IMR-90 (cell line): ENCODE measurements around the gene TMEM218. TPM values are rescaled to one million over a fixed set of nuclear protein-coding genes. Genes with fewer than 3 reads are reported as not detected.

Experiments
- ATAC-seq: fragments of 200-7000 bp; cut with Tn5 transposase; 2 replicates; pipeline ENCODE4 v1.9.1; 2020; ENCODE audit warnings: low read depth, mild to moderate bottlenecking, moderate library complexity
- BruUV-seq: library from RNA; stranded (reverse); fragments of 400-500 nt; replicated peaks from 2 replicates; lab custom pipeline; 2021; lab: Mats Ljungman, UMichigan
- CTCF ChIA-PET: fragments of 300-600 bp; formaldehyde crosslinking; extraction: SDS; loops from one replicate; lab custom pipeline; 2021; ENCODE audit warnings: antibody characterized with exemption; lab: Yijun Ruan, JAX
- POLR2A ChIA-PET: fragments of 300-600 bp; sonication (Branson Sonifier 250); formaldehyde crosslinking; loops from one replicate; lab custom pipeline; 2022; ENCODE audit warnings: antibody characterized with exemption; ENCODE audit not compliant: unreplicated experiment; lab: Charles Lee
- DNase-seq: peaks from one replicate; pipeline ENCODE4 v3.0.0; 2013
- H2AFZ ChIP-seq: replicated peaks from 2 replicates; pipeline ENCODE3; 2013; ENCODE audit warnings: low read length, mild to moderate bottlenecking; ENCODE audit not compliant: poor library complexity
- H2AK5ac ChIP-seq: 2 replicates; pipeline ENCODE4 v1.6.1; 2013; ENCODE audit warnings: low read depth, low read length, inconsistent platforms
- H2AK9ac ChIP-seq: replicated peaks from 2 replicates; pipeline ENCODE3; 2013; ENCODE audit warnings: mild to moderate bottlenecking, low read depth, low read length, moderate library complexity; ENCODE audit not compliant: poor library complexity
- H2BK120ac ChIP-seq: 2 replicates; pipeline ENCODE4 v1.6.1; 2013; ENCODE audit warnings: low read depth, low read length, inconsistent platforms
- H2BK15ac ChIP-seq: 3 replicates; pipeline ENCODE4 v1.6.1; 2013; ENCODE audit warnings: low read depth, low read length, inconsistent platforms
- H2BK20ac ChIP-seq: 2 replicates; pipeline ENCODE4 v1.6.1; 2013; ENCODE audit warnings: low read depth, mild to moderate bottlenecking, inconsistent platforms, low read length, moderate library complexity
- H2BK5ac ChIP-seq: 2 replicates; pipeline ENCODE4 v1.6.1; 2013; ENCODE audit warnings: mild to moderate bottlenecking, low read depth, low read length, inconsistent platforms; ENCODE audit not compliant: poor library complexity, severe bottlenecking
- H3K14ac ChIP-seq: replicated peaks from 2 replicates; pipeline ENCODE4 v1.6.1; 2013; ENCODE audit warnings: low read depth, low read length, inconsistent platforms
- H3K18ac ChIP-seq: 2 replicates; pipeline ENCODE4 v1.6.1; 2013; ENCODE audit warnings: low read depth, low read length, control low read depth
- H3K23ac ChIP-seq: 2 replicates; pipeline ENCODE4 v1.6.1; 2013; ENCODE audit warnings: low read depth, low read length, inconsistent platforms
- H3K27ac ChIP-seq: 2 replicates; pipeline ENCODE4 v1.5.1; 2013; ENCODE audit warnings: mild to moderate bottlenecking, control low read depth, low read length; ENCODE audit not compliant: insufficient read depth
- H3K27me3 ChIP-seq: 2 replicates; pipeline ENCODE4 v1.6.1; 2013; ENCODE audit warnings: low read length; ENCODE audit not compliant: control insufficient read depth, insufficient read depth
- H3K36me3 ChIP-seq: 2 replicates; pipeline ENCODE4 v1.6.1; 2013; ENCODE audit warnings: low read length, mixed read lengths; ENCODE audit not compliant: control insufficient read depth, insufficient read depth
- H3K4ac ChIP-seq: 2 replicates; pipeline ENCODE4 v1.6.1; 2013; ENCODE audit warnings: low read depth, low read length, inconsistent platforms
- H3K4me1 ChIP-seq: 2 replicates; pipeline ENCODE4 v1.6.1; 2013; ENCODE audit warnings: low read length, mixed read lengths; ENCODE audit not compliant: control insufficient read depth, insufficient read depth
- H3K4me2 ChIP-seq: 2 replicates; pipeline ENCODE4 v1.6.1; 2013; ENCODE audit warnings: low read depth, mild to moderate bottlenecking, control low read depth, low read length, moderate library complexity
- H3K4me3 ChIP-seq: 2 replicates; pipeline ENCODE4 v1.5.1; 2013; ENCODE audit warnings: low read depth, mild to moderate bottlenecking, control low read depth, low read length, moderate library complexity; ENCODE audit not compliant: insufficient read depth
- H3K56ac ChIP-seq: 2 replicates; pipeline ENCODE4 v1.6.1; 2013; ENCODE audit warnings: low read length, inconsistent platforms; ENCODE audit not compliant: insufficient read depth; ENCODE audit errors: extremely low read depth
- H3K79me1 ChIP-seq, 2 experiments: 2 replicates each; pipeline ENCODE4 v1.6.1; 2013; ENCODE audit warnings: low read length in 2 of 2, inconsistent platforms in 1 of 2, low read depth in 1 of 2
- H3K9ac ChIP-seq: 2 replicates; pipeline ENCODE4 v1.6.1; 2013; ENCODE audit warnings: low read depth, low read length, control low read depth
- H3K9me1 ChIP-seq: 2 replicates; pipeline ENCODE4 v1.6.1; 2013; ENCODE audit warnings: low read length, inconsistent platforms; ENCODE audit not compliant: insufficient read depth
- H3K9me3 ChIP-seq: 2 replicates; pipeline ENCODE4 v1.6.1; 2013; ENCODE audit warnings: low read length; ENCODE audit not compliant: control insufficient read depth, insufficient read depth
- H4K20me1 ChIP-seq: 2 replicates; pipeline ENCODE4 v1.6.1; 2013; ENCODE audit warnings: low read length, inconsistent platforms; ENCODE audit not compliant: insufficient read depth
- H4K5ac ChIP-seq: 2 replicates; pipeline ENCODE4 v1.6.1; 2013; ENCODE audit warnings: mild to moderate bottlenecking, low read depth, low read length, control low read depth
- H4K8ac ChIP-seq, 2 experiments: 2 replicates each; pipeline ENCODE4 v1.6.1; 2013; ENCODE audit warnings: low read depth in 2 of 2, low read length in 2 of 2, control low read depth in 1 of 2, inconsistent platforms in 1 of 2
- H4K91ac ChIP-seq: 2 replicates; pipeline ENCODE4 v1.6.1; 2013; ENCODE audit warnings: low read depth, low read length, inconsistent platforms; ENCODE audit not compliant: insufficient read depth
- BHLHE40 ChIP-seq: fragments of 150-350 bp; IDR thresholded peaks from 2 replicates; pipeline ENCODE4 v1.6.1; 2016; ENCODE audit warnings: mild to moderate bottlenecking, low read depth, low read length
- CEBPB ChIP-seq: IDR thresholded peaks from 2 replicates; pipeline ENCODE4 v1.6.1; 2012; ENCODE audit warnings: low read depth, low read length, improper control_type of control experiment
- CHD1 ChIP-seq: IDR thresholded peaks from 2 replicates; pipeline ENCODE4 v1.6.1; 2012; ENCODE audit warnings: low read depth, low read length, improper control_type of control experiment
- FOS ChIP-seq: fragments of 150-350 bp; IDR thresholded peaks from 2 replicates; pipeline ENCODE4 v1.6.1; 2016; ENCODE audit warnings: low read depth, low read length
- MAFK ChIP-seq: IDR thresholded peaks from 2 replicates; pipeline ENCODE4 v1.6.1; 2012; ENCODE audit warnings: low read depth, low read length, improper control_type of control experiment
- MAZ ChIP-seq: IDR thresholded peaks from 2 replicates; pipeline ENCODE4 v1.6.1; 2012; ENCODE audit warnings: low read depth, mild to moderate bottlenecking, low read length, improper control_type of control experiment, moderate library complexity, borderline replicate concordance
- MXI1 ChIP-seq: IDR thresholded peaks from 2 replicates; pipeline ENCODE4 v1.6.1; 2012; ENCODE audit warnings: low read depth, mild to moderate bottlenecking, low read length, moderate library complexity, borderline replicate concordance
- NFE2L2 ChIP-seq: fragments of 150-350 bp; IDR thresholded peaks from 2 replicates; pipeline ENCODE4 v1.6.1; 2016; ENCODE audit warnings: low read depth, mild to moderate bottlenecking, low read length
- POLR2A ChIP-seq: IDR thresholded peaks from 2 replicates; pipeline ENCODE4 v1.6.1; 2012; ENCODE audit warnings: mild to moderate bottlenecking, low read depth, low read length
- RAD21 ChIP-seq: IDR thresholded peaks from 2 replicates; pipeline ENCODE4 v1.6.1; 2012; ENCODE audit warnings: low read length, improper control_type of control experiment
- RCOR1 ChIP-seq: IDR thresholded peaks from 2 replicates; pipeline ENCODE4 v1.6.1; 2012; ENCODE audit warnings: mild to moderate bottlenecking, low read length, improper control_type of control experiment; ENCODE audit not compliant: insufficient replicate concordance
- RFX5 ChIP-seq: IDR thresholded peaks from 2 replicates; pipeline ENCODE4 v1.8.0; 2012; ENCODE audit warnings: low read depth, mild to moderate bottlenecking, low read length, moderate library complexity
- SMC3 ChIP-seq: fragments of 150-350 bp; IDR thresholded peaks from 2 replicates; pipeline ENCODE4 v1.6.1; 2016; ENCODE audit warnings: low read depth, mild to moderate bottlenecking, antibody characterized with exemption, low read length, moderate library complexity
- WGBS, 2 experiments: methylation state at CpG; one replicate each; pipeline versions ENCODE4 v1.1.5 to v1.1.7; 2013; ENCODE audit warnings: missing lambda C conversion rate in 2 of 2; ENCODE audit not compliant: insufficient read length in 1 of 2; ENCODE audit errors: extremely low coverage in 2 of 2; 5-methylcytosine and 5-hydroxymethylcytosine counted together
- dilution Hi-C: fragments of 300-500 bp; cut with HindIII; formaldehyde crosslinking; loops from one replicate; pipeline ENCODE4 v1.14.3; 2018; ENCODE audit warnings: low sequenced_read_pairs; ENCODE audit not compliant: unreplicated experiment
- in situ Hi-C: fragments of 300-500 bp; cut with MboI; formaldehyde crosslinking; loops from 3 replicates; pipeline ENCODE4 v1.14.3; 2019; ENCODE audit warnings: low sequenced_read_pairs, inconsistent platforms, mixed read lengths
- intact Hi-C: fragments of 100-400 bp; cut with micrococcal nuclease; formaldehyde crosslinking; loops from 2 replicates; pipeline ENCODE4 v1.10.0; 2022
- polyA plus RNA-seq, 3 experiments: library from polyadenylated mRNA; depleted of rRNA; stranded (reverse); fragments of >200 nt; gene quantifications; 2 replicates each; pipeline ENCODE4 v1.2.3, GENCODE V29; 2012; ENCODE audit warnings: low replicate concordance in 1 of 3
- total RNA-seq: library from RNA; depleted of rRNA; stranded (reverse); fragments of >200 nt; gene quantifications from 2 replicates; pipeline ENCODE4 v1.2.3, GENCODE V29; 2012
- TF ChIP-seq, protein P1 (sequence below): conservative IDR thresholded peaks from 2 replicates; pipeline ENCODE4 v1.5.1; 2012; ENCODE audit warnings: mild to moderate bottlenecking, low read depth, low read length, improper control_type of control experiment
- TF ChIP-seq, protein P2 (sequence below): fragments of 150-350 bp; IDR thresholded peaks from 2 replicates; pipeline ENCODE4 v1.6.1; 2016; ENCODE audit warnings: low read depth, mild to moderate bottlenecking, low read length, moderate library complexity, borderline replicate concordance
- TF ChIP-seq, protein P3 (sequence below): fragments of 150-350 bp; IDR thresholded peaks from 2 replicates; pipeline ENCODE4 v1.6.1; 2017; ENCODE audit warnings: mild to moderate bottlenecking, antibody characterized with exemption, low read length, low read depth

Gene TMEM218
- total and polyA plus RNA-seq, 2 of the 4 experiments (the other 2 are of a cell fraction): 19.4 to 23.0 TPM

DNA sequence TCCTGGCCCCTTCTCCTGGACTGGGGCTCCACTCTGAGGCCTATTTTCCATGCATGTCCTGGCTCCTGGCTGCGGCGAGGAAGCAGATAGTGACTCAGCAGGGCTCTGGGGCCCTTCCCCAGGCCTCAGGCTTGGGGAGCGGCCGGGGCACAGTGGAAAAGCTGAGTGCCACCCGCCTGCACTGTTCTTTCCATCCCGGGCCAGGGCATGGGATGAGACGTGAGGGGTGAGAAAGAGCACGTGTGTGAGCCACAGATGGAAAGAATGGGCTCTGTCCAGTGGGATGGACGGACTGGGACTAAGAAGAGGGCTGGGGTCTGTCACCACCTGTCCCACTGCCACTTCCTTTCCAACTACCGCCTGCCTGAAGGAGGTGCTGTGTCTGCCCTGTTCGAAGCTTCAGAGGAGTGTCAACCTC is 35.5 kb downstream of the TMEM218 start:
- H3K18ac ChIP-seq: no peak overlapping the region
- H4K20me1 ChIP-seq: no peaks in the 10 kb centered on the region
- no peak overlapping the region for H3K14ac ChIP-seq
- no peaks in the 10 kb centered on the region; the same call in 1 of the 2 replicates for H3K27me3 ChIP-seq
- H4K8ac ChIP-seq: peak overlapping the region in 1 of 2 experiments; percentile 38; a peak in 1 of 4 replicates
- H3K4me1 ChIP-seq: peaks cover 6% of the 10 kb centered on the region
- H2BK20ac ChIP-seq: no peak overlapping the region
- no peak overlapping the region for H3K4me3 ChIP-seq
- no peak overlapping the region; the same call in 1 of the 2 replicates for H4K5ac ChIP-seq
- H3K9ac ChIP-seq: no peak overlapping the region
- TF ChIP-seq CEBPB (no peak), CHD1 (no peak), MAZ (no peak), RFX5 (no peak), MAFK (no peak), SMC3 (no peak), BHLHE40 (no peak), RAD21 (no peak), RCOR1 (no peak), FOS (no peak), NFE2L2 (no peak), POLR2A (no peak), MXI1 (no peak)
- TF ChIP-seq, protein P1, sequence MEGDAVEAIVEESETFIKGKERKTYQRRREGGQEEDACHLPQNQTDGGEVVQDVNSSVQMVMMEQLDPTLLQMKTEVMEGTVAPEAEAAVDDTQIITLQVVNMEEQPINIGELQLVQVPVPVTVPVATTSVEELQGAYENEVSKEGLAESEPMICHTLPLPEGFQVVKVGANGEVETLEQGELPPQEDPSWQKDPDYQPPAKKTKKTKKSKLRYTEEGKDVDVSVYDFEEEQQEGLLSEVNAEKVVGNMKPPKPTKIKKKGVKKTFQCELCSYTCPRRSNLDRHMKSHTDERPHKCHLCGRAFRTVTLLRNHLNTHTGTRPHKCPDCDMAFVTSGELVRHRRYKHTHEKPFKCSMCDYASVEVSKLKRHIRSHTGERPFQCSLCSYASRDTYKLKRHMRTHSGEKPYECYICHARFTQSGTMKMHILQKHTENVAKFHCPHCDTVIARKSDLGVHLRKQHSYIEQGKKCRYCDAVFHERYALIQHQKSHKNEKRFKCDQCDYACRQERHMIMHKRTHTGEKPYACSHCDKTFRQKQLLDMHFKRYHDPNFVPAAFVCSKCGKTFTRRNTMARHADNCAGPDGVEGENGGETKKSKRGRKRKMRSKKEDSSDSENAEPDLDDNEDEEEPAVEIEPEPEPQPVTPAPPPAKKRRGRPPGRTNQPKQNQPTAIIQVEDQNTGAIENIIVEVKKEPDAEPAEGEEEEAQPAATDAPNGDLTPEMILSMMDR: no peak
- TF ChIP-seq, protein P2, sequence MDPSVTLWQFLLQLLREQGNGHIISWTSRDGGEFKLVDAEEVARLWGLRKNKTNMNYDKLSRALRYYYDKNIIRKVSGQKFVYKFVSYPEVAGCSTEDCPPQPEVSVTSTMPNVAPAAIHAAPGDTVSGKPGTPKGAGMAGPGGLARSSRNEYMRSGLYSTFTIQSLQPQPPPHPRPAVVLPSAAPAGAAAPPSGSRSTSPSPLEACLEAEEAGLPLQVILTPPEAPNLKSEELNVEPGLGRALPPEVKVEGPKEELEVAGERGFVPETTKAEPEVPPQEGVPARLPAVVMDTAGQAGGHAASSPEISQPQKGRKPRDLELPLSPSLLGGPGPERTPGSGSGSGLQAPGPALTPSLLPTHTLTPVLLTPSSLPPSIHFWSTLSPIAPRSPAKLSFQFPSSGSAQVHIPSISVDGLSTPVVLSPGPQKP: no peak
- TF ChIP-seq, protein P3, sequence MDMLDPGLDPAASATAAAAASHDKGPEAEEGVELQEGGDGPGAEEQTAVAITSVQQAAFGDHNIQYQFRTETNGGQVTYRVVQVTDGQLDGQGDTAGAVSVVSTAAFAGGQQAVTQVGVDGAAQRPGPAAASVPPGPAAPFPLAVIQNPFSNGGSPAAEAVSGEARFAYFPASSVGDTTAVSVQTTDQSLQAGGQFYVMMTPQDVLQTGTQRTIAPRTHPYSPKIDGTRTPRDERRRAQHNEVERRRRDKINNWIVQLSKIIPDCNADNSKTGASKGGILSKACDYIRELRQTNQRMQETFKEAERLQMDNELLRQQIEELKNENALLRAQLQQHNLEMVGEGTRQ: no peak
- ChIA-PET POLR2A (no interaction called here), CTCF (no interaction called here)
- H3K9me3 ChIP-seq: no peaks in the 10 kb centered on the region
- ATAC-seq (no peak), DNase-seq (no peak)
- H3K56ac ChIP-seq: no peak overlapping the region
- H3K4me2 ChIP-seq: no peak overlapping the region
- H3K9me1 ChIP-seq: peaks cover 11% of the 10 kb centered on the region
- H2BK120ac ChIP-seq: no peak overlapping the region
- peak overlapping the region; percentile 72 for H2AFZ ChIP-seq
- H3K36me3 ChIP-seq: no peaks in the 10 kb centered on the region
- intact Hi-C loops (no loop called here), in situ Hi-C loops (no loop called here), dilution Hi-C loops (no loop called here)
- H3K79me1 ChIP-seq: no peaks in the 10 kb centered on the region
- no peak overlapping the region for H3K4ac ChIP-seq
- H2BK5ac ChIP-seq: no peak overlapping the region
- no peak overlapping the region for H3K27ac ChIP-seq
- H2AK9ac ChIP-seq: no peak overlapping the region
- H2AK5ac ChIP-seq: no peak overlapping the region; the same call in 1 of the 2 replicates
- no peak overlapping the region for H3K23ac ChIP-seq
- no peak overlapping the region for H2BK15ac ChIP-seq
- BruUV-seq: no TSS peak
- no peak overlapping the region for H4K91ac ChIP-seq
- WGBS, 2 experiments: 67% methylated on average over 2 of the region's 11 CpGs; no CpG with 5 or more reads in 1 of the 2 experiments
